ENCODE results near the gene DNM2. TPM values are rescaled to one million over a fixed set of nuclear protein-coding genes. Genes with fewer than 3 reads are reported as not detected.
"Not testable (repeated sequence)": the region's sequence is repeated elsewhere in the genome, so short reads cannot be mapped to it uniquely, and the experiment has no call there.

The DNM2 gene
- 177 TPM for total RNA-seq
- long read RNA-seq, full-length matches to known transcripts, result 75 of 213 reads
- long read RNA-seq, partial matches to known transcripts, result 78 of 213 reads
- long read RNA-seq, other reads (novel, unspliced or antisense), result 60 of 213 reads

GRCh38 chr19:10717356-10718204 is at the start of gene DNM2:
DNM2 (plus strand) TSS chr19:10718079; CDS start chr19:10718243, 164 bp downstream.
- intact Hi-C loops (cut with DNase I), result loop anchor here (1.0 to 2.0 kb wide), 4 partner anchors 52 to 147 kb away; partner anchors contain the start of gene TMED1
- peak; percentile 94 for ATAC-seq
- peak; percentile 98 for DNase-seq (ENCODE audit: missing footprints)

GRCh38 chr19:10669246-10669645 is 48.6 kb upstream of the DNM2 start:
- ATAC-seq (no peak), DNase-seq (ENCODE audit: missing footprints) (no peak)
- intact Hi-C loops (cut with DNase I), result no loop called here

- intact Hi-C loops (cut with DNase I), result no loop called here
- ATAC-seq (peak; percentile 53), DNase-seq (ENCODE audit: missing footprints) (no peak)
Observed at GRCh38 chr19:10670182-10670581, 47.7 kb upstream of the DNM2 start.

DNA sequence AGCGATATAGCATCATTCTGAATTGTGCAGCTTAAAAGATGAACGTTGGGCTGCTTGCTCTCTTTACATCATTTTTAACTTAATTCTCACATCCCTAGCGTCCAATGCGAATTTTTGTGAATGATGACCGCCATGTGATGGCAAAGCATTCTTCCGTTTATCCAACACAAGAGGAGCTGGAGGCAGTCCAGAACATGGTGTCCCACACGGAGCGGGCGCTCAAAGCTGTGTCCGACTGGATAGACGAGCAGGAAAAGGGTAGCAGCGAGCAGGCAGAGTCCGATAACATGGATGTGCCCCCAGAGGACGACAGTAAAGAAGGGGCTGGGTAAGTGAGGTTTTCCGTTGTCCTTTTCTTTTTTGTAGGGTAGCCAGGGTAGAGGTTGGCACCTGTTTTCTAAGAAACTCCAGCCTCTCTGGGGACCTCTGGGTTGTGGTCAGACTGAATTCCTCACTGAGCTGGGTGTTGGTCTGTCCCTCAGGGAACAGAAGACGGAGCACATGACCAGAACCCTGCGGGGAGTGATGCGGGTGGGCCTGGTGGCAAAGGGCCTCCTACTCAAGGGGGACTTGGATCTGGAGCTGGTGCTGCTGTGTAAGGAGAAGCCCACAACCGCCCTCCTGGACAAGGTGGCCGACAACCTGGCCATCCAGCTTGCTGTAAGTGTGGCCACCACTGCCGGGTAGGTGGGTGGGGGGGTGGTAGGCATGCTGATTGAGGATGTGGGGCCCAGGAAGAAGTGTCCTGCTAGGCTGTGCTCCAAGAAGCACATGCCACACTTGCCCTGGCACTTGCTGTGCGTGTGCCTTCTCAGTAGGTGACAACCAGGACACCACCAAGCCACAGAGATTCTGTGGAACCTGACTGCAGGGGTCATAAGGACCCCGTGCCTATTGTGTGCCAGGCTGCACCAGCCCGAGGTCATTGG is 46.7 kb upstream of the DNM2 start:
- intact Hi-C loops (cut with DNase I), result no loop called here
- ATAC-seq (peak; percentile 32), DNase-seq (ENCODE audit: missing footprints) (peak; percentile 32)

GRCh38 chr19:10671922-10672321 is 46.0 kb upstream of the DNM2 start:
- intact Hi-C loops (cut with DNase I); ATAC-seq: not testable (repeated sequence)
- DNase-seq (ENCODE audit: missing footprints), result peak; percentile 15

GRCh38 chr19:10675214-10675613 is 42.7 kb upstream of the DNM2 start:
- peak; percentile 1 for DNase-seq (ENCODE audit: missing footprints)
- intact Hi-C loops (cut with DNase I); ATAC-seq: not testable (repeated sequence)

GRCh38 chr19:10677751-10678150 is 40.1 kb upstream of the DNM2 start:
- ATAC-seq (no peak), DNase-seq (ENCODE audit: missing footprints) (peak; percentile 35)
- intact Hi-C loops (cut with DNase I), result no loop called here

DNA sequence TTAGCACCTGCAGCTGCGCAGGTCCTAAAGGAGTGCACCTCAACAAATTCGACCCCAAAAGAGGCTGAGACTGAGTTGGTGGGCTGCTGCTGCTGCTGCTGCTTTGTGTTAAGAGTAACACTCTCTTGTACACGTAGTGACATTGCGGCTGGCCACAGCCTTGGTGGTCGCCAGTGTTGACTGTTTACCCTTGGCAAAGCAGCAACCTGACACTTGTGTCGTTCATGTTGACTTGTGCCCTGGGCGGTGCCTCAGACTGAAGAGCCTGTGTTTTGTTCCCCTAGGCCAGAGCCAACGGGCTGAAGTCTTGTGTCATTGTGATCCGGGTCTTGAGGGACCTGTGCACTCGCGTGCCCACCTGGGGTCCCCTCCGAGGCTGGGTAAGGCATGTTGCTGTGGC is 39.1 kb upstream of the DNM2 start:
- intact Hi-C loops (cut with DNase I), result no loop called here
- peak; percentile 8 for DNase-seq (ENCODE audit: missing footprints)
- no peak for ATAC-seq

DNA sequence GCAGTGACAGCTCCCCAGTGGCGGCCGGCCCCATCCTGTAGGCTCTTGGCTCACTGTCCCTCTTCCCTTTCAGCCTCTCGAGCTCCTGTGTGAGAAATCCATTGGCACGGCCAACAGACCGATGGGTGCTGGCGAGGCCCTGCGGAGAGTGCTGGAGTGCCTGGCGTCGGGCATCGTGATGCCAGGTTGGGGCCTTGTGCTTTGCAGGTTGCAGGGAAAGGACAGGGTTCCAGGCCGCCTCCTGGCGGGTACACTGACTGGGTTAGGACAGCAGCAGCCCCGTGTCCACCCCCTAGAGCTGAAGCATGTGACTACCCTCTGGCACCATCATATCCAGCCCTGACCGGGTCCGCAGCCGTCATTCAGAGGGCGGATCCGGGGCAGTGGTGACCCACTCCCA is 38.1 kb upstream of the DNM2 start:
- ATAC-seq, result no peak

GRCh38 chr19:10680545-10681135 is 37.2 kb upstream of the DNM2 start:
- intact Hi-C loops (cut with DNase I), result no loop called here
- DNase-seq (ENCODE audit: missing footprints) (peak; percentile 5), ATAC-seq (no peak)

More for the DNA sequence above, 38.1 kb upstream of the DNM2 start:
- peak; percentile 64 for DNase-seq (ENCODE audit: missing footprints)
- intact Hi-C loops (cut with DNase I), result no loop called here

GRCh38 chr19:10681658-10682057 is 36.2 kb upstream of the DNM2 start:
- intact Hi-C loops (cut with DNase I), result no loop called here
- ATAC-seq, result no peak

DNA sequence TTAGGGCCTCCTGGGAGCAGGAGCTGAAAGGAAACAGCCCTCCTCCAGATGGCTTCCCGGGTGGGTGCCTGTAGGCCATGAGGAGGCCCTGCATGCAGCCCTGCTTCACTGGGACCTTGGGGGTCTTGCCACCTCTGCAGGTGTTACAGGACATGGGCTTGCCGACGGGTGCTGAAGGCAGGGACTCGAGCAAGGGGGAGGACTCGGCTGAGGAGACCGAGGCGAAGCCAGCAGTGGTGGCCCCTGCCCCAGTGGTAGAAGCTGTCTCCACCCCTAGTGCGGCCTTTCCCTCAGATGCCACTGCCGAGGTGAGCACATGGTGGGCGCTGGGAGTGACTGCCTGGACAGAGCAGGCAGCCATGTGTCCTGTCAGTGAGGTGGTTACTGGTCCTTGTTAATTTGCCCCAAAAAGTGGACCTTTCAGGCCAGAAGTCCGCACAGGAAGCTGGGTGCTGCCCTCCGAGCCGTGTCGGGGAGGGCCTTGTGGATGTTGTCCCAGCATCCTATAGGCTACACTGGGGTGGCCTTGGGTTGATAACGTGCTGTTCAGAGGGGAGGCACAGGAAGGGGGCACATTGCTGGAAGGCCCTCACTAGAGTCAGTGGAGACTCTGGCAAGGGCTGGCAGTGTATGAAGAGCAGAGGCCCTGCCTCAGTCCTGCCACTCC is 35.3 kb upstream of the DNM2 start:
- DNase-seq (ENCODE audit: missing footprints) (peak; percentile 8), ATAC-seq (no peak)
- intact Hi-C loops (cut with DNase I), result no loop called here

More at GRCh38 chr19:10681658-10682057, 36.2 kb upstream of the DNM2 start:
- DNase-seq (ENCODE audit: missing footprints), result peak; percentile 53

GRCh38 chr19:10683064-10683426 is 34.8 kb upstream of the DNM2 start:
- ATAC-seq (no peak), DNase-seq (ENCODE audit: missing footprints) (no peak)
- intact Hi-C loops (cut with DNase I), result no loop called here

DNA sequence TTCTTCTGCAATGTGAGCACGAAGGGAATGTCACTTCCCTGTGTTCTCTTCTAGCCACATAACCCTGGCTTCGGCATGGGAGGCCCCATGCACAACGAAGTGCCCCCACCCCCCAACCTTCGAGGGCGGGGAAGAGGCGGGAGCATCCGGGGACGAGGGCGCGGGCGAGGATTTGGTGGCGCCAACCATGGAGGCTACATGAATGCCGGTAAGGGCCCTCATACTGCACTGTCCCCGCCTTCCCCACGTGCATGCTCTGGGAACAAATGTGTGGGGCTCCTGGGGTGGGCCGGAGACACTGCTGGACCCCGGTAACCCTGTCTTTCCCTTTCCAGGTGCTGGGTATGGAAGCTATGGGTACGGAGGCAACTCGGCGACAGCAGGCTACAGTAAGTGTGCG is 34.3 kb upstream of the DNM2 start:
- DNase-seq (ENCODE audit: missing footprints) (peak; percentile 34), ATAC-seq (no peak)
- intact Hi-C loops (cut with DNase I), result no loop called here

DNA sequence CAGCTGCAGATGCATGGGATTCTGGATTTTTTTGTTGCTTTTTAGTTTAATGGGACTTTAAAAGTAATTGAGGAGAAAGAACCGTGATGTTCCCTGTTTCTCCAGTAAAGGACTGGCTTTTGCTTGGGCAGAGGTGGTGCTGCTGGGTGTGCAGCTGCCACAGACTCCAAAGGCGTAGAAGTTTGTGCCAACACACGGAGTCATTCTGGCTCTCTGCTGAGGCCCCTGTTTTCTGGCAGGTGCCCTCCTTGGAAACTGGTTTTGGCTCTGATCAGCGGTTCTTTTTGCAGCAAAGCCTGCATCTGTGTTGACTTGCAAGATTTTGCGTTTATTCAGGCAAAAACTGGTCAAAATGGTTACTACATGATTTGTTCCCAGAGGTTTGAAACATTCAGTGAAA is 32.7 kb upstream of the DNM2 start:
- intact Hi-C loops (cut with DNase I), result no loop called here
- DNase-seq (ENCODE audit: missing footprints) (no peak), ATAC-seq (no peak)

- intact Hi-C loops (cut with DNase I), result no loop called here
- DNase-seq (ENCODE audit: missing footprints) (peak; percentile 55), ATAC-seq (no peak)
Observed at GRCh38 chr19:10686193-10686592, 31.7 kb upstream of the DNM2 start.

- DNase-seq (ENCODE audit: missing footprints) (peak; percentile 78), ATAC-seq (peak; percentile 82)
- intact Hi-C loops (cut with DNase I), result no loop called here
Observed at GRCh38 chr19:10686661-10687517, 31.0 kb upstream of the DNM2 start.
